Measurements from ENCODE around the gene ARHGEF17. TPM values are rescaled to one million over a fixed set of nuclear protein-coding genes. Genes with fewer than 3 reads are reported as not detected.

The ARHGEF17 gene
- total RNA-seq, 1 donor from 2014 or later, result 56.5 TPM

- no peak overlapping the region for H3K4me3 ChIP-seq
- no peaks in the 10 kb centered on the region for H3K9me3 ChIP-seq
- intact Hi-C loops (cut with DNase I), result no loop called here
- no peak overlapping the region for H3K27ac ChIP-seq
- no peaks in the 10 kb centered on the region for H3K27me3 ChIP-seq (ENCODE audit: low read depth)
- no peak for TF ChIP-seq CTCF (IDR thresholded peaks at IDR 0.05)
- peaks cover 29% of the 10 kb centered on the region for H3K4me1 ChIP-seq
- ATAC-seq (no peak), DNase-seq (no peak)
- H3K36me3 ChIP-seq, result no peaks in the 10 kb centered on the region
Observed at GRCh38 chr11:73291781-73292524, 16.1 kb upstream of the ARHGEF17 start.

GRCh38 chr11:73292525-73292894 is 15.6 kb upstream of the ARHGEF17 start:
- Histone ChIP-seq H3K4me1 (peaks cover 24% of the 10 kb centered on the region), H3K27ac (no peak overlapping the region), H3K36me3 (no peaks in the 10 kb centered on the region), H3K4me3 (no peak overlapping the region), H3K27me3 (ENCODE audit: low read depth) (no peaks in the 10 kb centered on the region), H3K9me3 (no peaks in the 10 kb centered on the region)
- DNase-seq (no peak), ATAC-seq (no peak)
- TF ChIP-seq CTCF (IDR thresholded peaks at IDR 0.05), result no peak
- intact Hi-C loops (cut with DNase I), result no loop called here

DNA sequence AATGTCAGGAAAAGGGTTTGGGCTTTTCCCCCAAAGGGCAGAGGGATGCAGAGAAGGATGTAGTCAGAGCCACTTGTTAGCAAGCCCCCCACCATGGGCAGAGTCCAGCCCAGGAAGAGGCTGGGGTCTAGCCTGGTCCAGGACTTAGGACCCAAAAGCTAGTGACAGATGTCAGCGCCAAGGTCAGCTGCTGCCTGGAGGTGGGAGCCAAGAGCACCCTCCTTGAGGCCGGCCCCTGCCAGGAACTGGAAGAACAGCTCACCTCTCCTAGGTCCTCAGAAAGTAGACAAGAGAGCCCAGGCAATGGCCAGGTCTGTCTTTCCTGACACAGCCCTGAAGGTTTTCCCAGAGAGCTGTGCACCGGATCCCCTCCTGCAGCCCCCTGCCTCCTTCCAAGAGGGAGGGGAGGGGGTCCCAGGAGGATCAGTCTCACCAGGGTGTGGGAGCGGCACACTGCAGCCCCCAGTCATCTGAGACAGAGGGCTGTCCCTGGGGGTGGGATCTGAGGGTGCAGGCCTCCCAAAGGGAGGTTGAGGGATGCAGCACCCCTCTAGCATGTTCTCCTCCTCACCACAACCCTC is 14.6 kb upstream of the ARHGEF17 start:
- H3K4me3 ChIP-seq, result no peak overlapping the region
- intact Hi-C loops (cut with DNase I), result no loop called here
- DNase-seq (no peak), ATAC-seq (no peak)
- TF ChIP-seq CTCF (IDR thresholded peaks at IDR 0.05), result no peak
- peaks cover 14% of the 10 kb centered on the region for H3K4me1 ChIP-seq
- H3K36me3 ChIP-seq, result no peaks in the 10 kb centered on the region
- H3K27ac ChIP-seq, result no peak overlapping the region
- no peaks in the 10 kb centered on the region for H3K9me3 ChIP-seq
- no peaks in the 10 kb centered on the region for H3K27me3 ChIP-seq (ENCODE audit: low read depth)

DNA sequence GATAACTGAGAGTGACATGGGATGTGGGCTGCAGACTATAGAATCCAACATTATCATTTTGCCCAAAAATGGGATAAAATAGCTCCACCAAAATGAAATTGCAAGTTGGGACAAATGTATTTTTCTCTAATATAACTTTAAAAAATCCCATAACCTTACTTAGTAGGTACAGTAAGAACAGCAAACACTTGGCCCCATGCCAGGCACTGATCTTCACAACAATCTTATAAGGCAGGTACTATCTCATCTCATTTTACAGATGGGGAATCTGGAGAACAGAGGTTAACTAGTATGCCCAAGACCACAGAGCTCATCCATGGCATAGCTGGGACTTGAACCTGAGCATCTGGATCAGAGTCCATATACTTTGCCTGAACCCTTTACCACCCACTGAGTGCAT is 13.5 kb upstream of the ARHGEF17 start:
- no peak for DNase-seq
- intact Hi-C loops (cut with DNase I), result no loop called here
- no peak for ATAC-seq

DNA sequence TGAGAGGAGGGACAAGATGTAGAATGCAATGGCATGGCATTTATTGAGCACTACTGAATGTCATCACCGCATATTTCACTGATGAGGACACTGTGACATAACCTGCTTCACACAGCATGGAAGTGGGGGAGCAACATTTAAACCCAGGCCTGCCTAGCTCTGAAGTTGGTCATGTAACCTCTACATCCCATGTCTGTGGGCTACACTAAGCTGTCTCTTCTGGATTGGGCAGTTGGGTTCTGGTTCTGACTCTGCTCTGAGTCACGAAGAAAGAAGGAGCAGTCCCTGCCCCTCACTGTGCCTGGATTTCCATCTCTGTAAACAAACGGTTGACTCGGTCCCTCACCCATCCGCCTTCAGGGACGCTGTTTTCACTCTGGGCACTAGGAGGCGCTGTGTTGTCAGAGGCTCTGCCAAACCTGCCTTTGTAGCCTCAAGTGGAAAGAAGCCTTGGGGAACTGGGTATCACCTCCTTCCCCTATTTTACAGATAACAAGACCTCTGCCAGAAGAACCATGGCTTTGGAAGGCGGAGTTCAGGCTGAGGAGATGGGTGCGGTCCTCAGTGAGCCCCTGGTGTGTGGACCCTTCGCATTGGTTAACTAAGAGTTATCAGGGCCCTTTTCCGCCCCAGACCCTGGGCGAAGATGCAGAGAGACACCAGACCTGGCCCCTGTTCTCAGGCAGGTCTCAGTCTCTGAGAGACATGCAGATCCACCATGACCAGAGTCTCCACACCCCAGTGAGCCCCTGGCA is 12.7 kb upstream of the ARHGEF17 start:
- H3K27me3 ChIP-seq (ENCODE audit: low read depth), result no peaks in the 10 kb centered on the region
- H3K9me3 ChIP-seq, result no peaks in the 10 kb centered on the region
- no peak overlapping the region for H3K4me3 ChIP-seq
- ATAC-seq (peak; percentile 66 to 77), DNase-seq (peak; percentile 76)
- H3K36me3 ChIP-seq, result no peaks in the 10 kb centered on the region
- intact Hi-C loops (cut with DNase I), result no loop called here
- H3K4me1 ChIP-seq, result no peaks in the 10 kb centered on the region
- no peak overlapping the region for H3K27ac ChIP-seq
- peak; percentile 93 for TF ChIP-seq CTCF (IDR thresholded peaks at IDR 0.05)

More for the DNA sequence above, 13.5 kb upstream of the ARHGEF17 start:
- Histone ChIP-seq H3K4me1 (peaks cover 3% of the 10 kb centered on the region), H3K27ac (no peak overlapping the region), H3K27me3 (ENCODE audit: low read depth) (no peaks in the 10 kb centered on the region), H3K9me3 (no peaks in the 10 kb centered on the region), H3K36me3 (no peaks in the 10 kb centered on the region), H3K4me3 (no peak overlapping the region)
- no peak for TF ChIP-seq CTCF (IDR thresholded peaks at IDR 0.05)
